ENCODE results near the gene SH2D3C. TPM values are rescaled to one million over a fixed set of nuclear protein-coding genes. Genes with fewer than 3 reads are reported as not detected.

Gene SH2D3C
- polyA plus RNA-seq, 1 experiment: 0.04 TPM

DNA sequence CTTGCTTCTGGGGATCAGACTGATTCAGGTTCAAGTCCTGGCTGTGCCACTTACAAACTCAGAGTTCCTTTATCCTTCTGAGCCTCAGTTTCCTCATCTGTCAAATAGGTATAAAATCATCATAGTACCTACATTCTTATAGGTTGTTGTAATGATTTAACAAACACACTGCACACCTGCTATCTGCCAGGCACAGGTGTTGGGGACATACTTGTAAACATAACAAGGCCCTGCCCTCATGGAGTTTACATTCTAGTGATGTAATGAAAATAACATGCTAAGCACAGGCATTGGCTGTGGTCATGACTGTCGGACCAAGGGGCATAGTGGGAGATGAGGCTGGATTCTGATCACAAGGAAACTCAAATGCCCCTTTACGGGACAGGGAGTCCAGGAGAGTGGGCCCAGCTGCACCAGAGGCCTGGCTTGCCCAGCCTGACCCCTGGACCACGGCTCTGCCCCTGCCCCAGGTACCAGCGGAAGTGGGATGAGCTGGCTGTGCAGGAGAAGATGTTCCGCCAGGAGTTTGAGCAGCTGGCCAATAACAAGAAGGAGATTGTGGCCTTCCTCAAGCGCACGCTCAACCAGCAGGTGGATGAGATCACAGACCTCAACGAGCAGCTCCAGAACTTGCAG lies 69.4 kb downstream of the SH2D3C start:
- Histone ChIP-seq H3K36me3 (ENCODE audit: control insufficient read depth, insufficient read depth, low read length) (no peaks in the 10 kb centered on the region), H3K27me3 (ENCODE audit: control insufficient read depth, insufficient read depth, low read length) (no peaks in the 10 kb centered on the region), H3K4me3 (ENCODE audit: low read depth, low read length) (no peak overlapping the region)
- TF ChIP-seq, protein P1, sequence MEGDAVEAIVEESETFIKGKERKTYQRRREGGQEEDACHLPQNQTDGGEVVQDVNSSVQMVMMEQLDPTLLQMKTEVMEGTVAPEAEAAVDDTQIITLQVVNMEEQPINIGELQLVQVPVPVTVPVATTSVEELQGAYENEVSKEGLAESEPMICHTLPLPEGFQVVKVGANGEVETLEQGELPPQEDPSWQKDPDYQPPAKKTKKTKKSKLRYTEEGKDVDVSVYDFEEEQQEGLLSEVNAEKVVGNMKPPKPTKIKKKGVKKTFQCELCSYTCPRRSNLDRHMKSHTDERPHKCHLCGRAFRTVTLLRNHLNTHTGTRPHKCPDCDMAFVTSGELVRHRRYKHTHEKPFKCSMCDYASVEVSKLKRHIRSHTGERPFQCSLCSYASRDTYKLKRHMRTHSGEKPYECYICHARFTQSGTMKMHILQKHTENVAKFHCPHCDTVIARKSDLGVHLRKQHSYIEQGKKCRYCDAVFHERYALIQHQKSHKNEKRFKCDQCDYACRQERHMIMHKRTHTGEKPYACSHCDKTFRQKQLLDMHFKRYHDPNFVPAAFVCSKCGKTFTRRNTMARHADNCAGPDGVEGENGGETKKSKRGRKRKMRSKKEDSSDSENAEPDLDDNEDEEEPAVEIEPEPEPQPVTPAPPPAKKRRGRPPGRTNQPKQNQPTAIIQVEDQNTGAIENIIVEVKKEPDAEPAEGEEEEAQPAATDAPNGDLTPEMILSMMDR (IDR thresholded peaks at IDR 0.05; ENCODE audit: insufficient read depth, low read depth, low read length): no peak
- ChIA-PET POLR2A (interaction anchor here (0.5 kb wide), 1 partner anchor 44 kb away, joined by 4 read pairs; no protein-coding TSS in a partner anchor), CTCF (interaction anchor here (1.2 kb wide), 1 partner anchor 26 kb away, joined by 4 read pairs; the partner anchor contains the start of gene TOR2A)
- no peak for DNase-seq (ENCODE audit: low read depth)

DNA sequence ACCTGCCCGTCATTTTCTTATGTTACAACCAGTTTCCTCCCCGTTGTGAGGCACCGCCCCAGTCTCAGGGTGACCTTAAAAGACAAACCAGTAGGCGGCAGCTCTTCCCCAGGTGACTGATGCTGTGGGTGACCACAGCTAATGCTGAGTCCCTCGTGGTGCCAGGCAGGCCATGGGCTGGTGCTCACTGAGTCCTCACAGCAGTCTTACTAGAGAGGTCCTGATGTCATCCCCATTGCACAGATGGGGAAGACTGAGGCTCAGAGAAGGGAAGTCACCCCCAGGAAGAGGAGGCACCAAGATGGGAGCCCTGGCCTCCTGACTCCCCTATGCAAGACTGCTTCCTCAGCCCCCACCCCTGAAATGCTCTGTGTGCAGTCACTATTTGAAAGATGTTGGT lies 70.7 kb downstream of the SH2D3C start:
- H3K4me3 ChIP-seq (ENCODE audit: low read depth, low read length): no peak overlapping the region
- DNase-seq (ENCODE audit: low read depth): no peak
- ChIA-PET CTCF (no interaction called here), POLR2A (no interaction called here)
- no peaks in the 10 kb centered on the region for H3K27me3 ChIP-seq (ENCODE audit: control insufficient read depth, insufficient read depth, low read length)
- TF ChIP-seq, protein P1 (IDR thresholded peaks at IDR 0.05; ENCODE audit: insufficient read depth, low read depth, low read length): no peak
- H3K36me3 ChIP-seq (ENCODE audit: control insufficient read depth, insufficient read depth, low read length): no peaks in the 10 kb centered on the region

DNA sequence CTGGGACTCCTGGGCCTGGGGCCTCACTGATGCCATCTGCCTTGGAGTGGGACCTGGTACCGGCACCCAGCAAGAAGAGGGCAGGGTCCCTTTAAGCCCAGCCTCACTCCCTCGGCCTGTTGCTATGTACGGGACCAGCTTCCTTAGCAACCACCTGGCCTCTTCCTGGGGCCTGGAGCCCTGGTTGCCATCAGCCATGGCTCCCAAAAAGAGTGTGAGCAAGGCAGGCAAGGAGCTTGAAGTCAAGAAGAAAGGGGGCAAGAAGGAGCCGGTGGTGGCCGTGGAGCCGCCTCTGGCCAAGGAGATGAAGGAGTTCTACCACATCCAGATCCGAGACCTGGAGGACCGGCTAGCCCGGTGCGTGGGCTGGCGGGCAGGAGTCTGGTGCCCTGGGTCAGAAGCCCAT lies 71.6 kb downstream of the SH2D3C start, which contains the start of gene CFAP157:
TSS of gene CFAP157 (plus strand) at position 153 of the 406 bp plus-strand sequence. CDS start at position 197, 44 bp downstream.
- Histone ChIP-seq H3K27me3 (ENCODE audit: control insufficient read depth, insufficient read depth, low read length) (no peaks in the 10 kb centered on the region), H3K4me3 (ENCODE audit: low read depth, low read length) (no peak within 1 kb of the TSS), H3K36me3 (ENCODE audit: control insufficient read depth, insufficient read depth, low read length) (no peaks in the 10 kb centered on the region)
- CTCF ChIA-PET: no interaction called here
- POLR2A ChIA-PET: no interaction called here
- DNase-seq (ENCODE audit: low read depth): no peak
- TF ChIP-seq, protein P1 (IDR thresholded peaks at IDR 0.05; ENCODE audit: insufficient read depth, low read depth, low read length): no peak

DNA sequence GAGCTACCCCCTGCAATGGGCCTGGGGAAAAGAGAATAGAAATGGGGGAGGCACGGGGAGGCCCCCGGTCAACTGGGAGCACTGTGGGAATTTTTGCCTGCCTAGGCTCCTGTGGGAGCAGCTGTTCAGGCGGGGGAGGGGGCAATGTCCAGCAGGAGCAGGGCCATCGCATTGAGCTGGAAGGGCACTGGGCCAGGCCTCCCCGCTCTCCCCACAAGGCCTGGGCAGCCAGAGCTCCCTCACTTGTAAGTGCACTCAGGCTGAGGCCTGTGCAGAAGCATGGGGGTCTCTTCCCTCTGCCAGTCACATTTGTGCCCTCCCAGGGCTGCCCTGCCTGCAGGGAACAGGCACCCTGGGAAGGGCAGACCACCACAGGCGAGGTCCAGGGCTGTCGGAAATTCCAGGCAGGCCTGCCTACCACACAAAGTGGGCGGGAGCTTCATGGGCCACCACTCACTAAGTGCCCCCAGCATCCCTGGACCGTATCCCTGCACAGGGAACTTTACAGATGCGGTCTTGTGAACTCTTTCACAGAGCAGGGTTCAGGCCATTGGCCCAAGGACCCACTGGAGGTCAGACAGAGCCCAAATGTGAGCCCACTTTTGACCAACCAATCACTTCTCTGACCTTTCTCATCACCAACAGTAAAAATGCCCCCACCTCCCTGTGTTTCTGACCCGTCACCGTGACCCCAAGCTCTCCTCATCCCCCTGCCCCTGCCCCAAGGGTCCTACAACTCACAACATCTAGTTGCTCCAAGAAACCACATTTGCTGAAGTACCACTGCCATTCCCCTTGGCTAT lies 72.7 kb downstream of the SH2D3C start:
- Histone ChIP-seq H3K27me3 (ENCODE audit: control insufficient read depth, insufficient read depth, low read length) (no peaks in the 10 kb centered on the region), H3K4me3 (ENCODE audit: low read depth, low read length) (no peak overlapping the region), H3K36me3 (ENCODE audit: control insufficient read depth, insufficient read depth, low read length) (no peaks in the 10 kb centered on the region)
- CTCF ChIA-PET: interaction anchor here (1.2 to 1.8 kb wide), 3 partner anchors 10 to 116 kb away, joined by 4 to 10 read pairs (median 4); partner anchors contain the start of genes PTRH1, TOR2A and TTC16
- POLR2A ChIA-PET: no interaction called here
- no peak for DNase-seq (ENCODE audit: low read depth)
- TF ChIP-seq, protein P1 (IDR thresholded peaks at IDR 0.05; ENCODE audit: insufficient read depth, low read depth, low read length): no peak

DNA sequence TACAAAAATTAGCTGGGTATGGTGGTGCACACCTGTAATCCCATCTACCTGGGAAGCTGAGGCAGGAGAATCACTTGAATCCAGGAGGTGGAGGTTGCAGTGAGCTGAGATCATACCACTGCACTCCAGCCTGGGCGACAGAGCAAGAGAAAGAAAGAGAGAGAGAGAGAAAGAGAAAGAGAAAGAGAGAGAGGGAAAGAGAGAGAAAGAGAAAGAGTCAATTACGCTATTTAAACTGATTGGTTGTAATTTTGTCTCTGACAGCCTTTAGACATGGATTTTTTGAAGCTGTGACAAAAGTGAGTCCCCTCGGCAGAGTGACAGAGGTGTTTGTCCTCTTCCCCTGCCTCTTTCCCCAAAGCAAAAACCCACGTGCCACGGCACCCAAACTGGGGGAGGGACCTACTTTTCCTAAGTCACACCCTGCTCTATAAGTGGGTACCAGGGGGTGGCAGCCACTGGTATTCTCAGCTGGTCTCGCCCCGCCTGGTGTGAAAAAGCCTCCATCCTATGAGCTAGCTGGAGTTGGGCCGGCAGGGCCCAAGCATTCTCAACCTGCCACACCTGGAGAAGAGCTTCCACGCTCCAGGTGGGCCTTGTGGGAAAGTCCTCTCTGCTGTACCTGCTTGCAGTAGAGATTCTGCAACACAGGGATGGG lies 75.0 kb downstream of the SH2D3C start:
- Histone ChIP-seq H3K36me3 (ENCODE audit: control insufficient read depth, insufficient read depth, low read length) (no peaks in the 10 kb centered on the region), H3K27me3 (ENCODE audit: control insufficient read depth, insufficient read depth, low read length) (no peaks in the 10 kb centered on the region), H3K4me3 (ENCODE audit: low read depth, low read length) (no peak overlapping the region)
- no peak for DNase-seq (ENCODE audit: low read depth)
- TF ChIP-seq, protein P1 (IDR thresholded peaks at IDR 0.05; ENCODE audit: insufficient read depth, low read depth, low read length): no peak
- POLR2A ChIA-PET: no interaction called here
- CTCF ChIA-PET: interaction anchor here (1.4 to 1.6 kb wide), 2 partner anchors 12 to 35 kb away, joined by 3 to 5 read pairs; no protein-coding TSS in a partner anchor
